Vagina (tissue), 2 donors: ENCODE data around the gene PAX6. TPM values are rescaled to one million over a fixed set of nuclear protein-coding genes. Genes with fewer than 3 reads are reported as not detected.

ENCODE experiments used
- DNase-seq, 2 donors: peaks; one replicate each; pipeline ENCODE4 v3.0.0-alpha.2; 2017; ENCODE audit errors: extremely low spot score in 2 of 2
- H3K27ac ChIP-seq: fragments of 200-600 bp; sonication (generic); one replicate; pipeline ENCODE4 v1.5.1; 2019
- H3K27me3 ChIP-seq: fragments of 200-600 bp; sonication (generic); one replicate; pipeline ENCODE4 v1.5.1; 2019
- H3K36me3 ChIP-seq, 2 donors: fragments of 200-600 bp; sonication (generic); one replicate each; pipeline ENCODE4 v1.5.1; 2017 to 2019
- H3K4me1 ChIP-seq: fragments of 200-600 bp; sonication (generic); one replicate; pipeline ENCODE4 v1.5.1; 2019
- H3K4me3 ChIP-seq, 2 donors: fragments of 200-600 bp; sonication (generic); 1 replicate in 1 of 2; 2 replicates in 1 of 2; pipeline ENCODE4 v1.5.1; 2016 to 2019
- H3K9me3 ChIP-seq: fragments of 200-600 bp; sonication (generic); one replicate; pipeline ENCODE4 v1.5.1; 2019
- POLR2A ChIP-seq, 2 donors: fragments of 450-650 bp; IDR thresholded peaks; one replicate each; pipeline ENCODE4 v1.6.1; 2017; ENCODE audit warnings: antibody characterized with exemption in 2 of 2, mild to moderate bottlenecking in 2 of 2, moderate library complexity in 2 of 2
- POLR2AphosphoS5 ChIP-seq, 2 donors: sonication (generic); formaldehyde crosslinking; IDR thresholded peaks; one replicate each; pipeline ENCODE4 v1.9.0; 2017; ENCODE audit warnings: antibody characterized with exemption in 2 of 2, mild to moderate bottlenecking in 2 of 2, low read depth in 1 of 2; ENCODE audit not compliant: insufficient read depth in 1 of 2
- intact Hi-C: fragments of 100-400 bp; cut with DNase I; formaldehyde crosslinking; loops from one replicate; pipeline ENCODE4 v1.15.1; 2023
- total RNA-seq: library from RNA; depleted of rRNA; stranded (reverse); fragments of >200 nt; gene quantifications from one replicate; pipeline ENCODE4 v1.2.3, GENCODE V29; 2016
- TF ChIP-seq, protein P1 (sequence below), 3 experiments: fragments of 450-650 bp in 2 of 3; fragments of 200-600 bp in 1 of 3; sonication (generic) in 1 of 3; IDR thresholded peaks; one replicate each; pipeline ENCODE4 v1.5.1; 2017 to 2019; ENCODE audit warnings: antibody characterized with exemption in 3 of 3, mild to moderate bottlenecking in 2 of 3, moderate library complexity in 2 of 3

The PAX6 gene
- total RNA-seq, 1 donor from 2014 or later, result not detected

DNA sequence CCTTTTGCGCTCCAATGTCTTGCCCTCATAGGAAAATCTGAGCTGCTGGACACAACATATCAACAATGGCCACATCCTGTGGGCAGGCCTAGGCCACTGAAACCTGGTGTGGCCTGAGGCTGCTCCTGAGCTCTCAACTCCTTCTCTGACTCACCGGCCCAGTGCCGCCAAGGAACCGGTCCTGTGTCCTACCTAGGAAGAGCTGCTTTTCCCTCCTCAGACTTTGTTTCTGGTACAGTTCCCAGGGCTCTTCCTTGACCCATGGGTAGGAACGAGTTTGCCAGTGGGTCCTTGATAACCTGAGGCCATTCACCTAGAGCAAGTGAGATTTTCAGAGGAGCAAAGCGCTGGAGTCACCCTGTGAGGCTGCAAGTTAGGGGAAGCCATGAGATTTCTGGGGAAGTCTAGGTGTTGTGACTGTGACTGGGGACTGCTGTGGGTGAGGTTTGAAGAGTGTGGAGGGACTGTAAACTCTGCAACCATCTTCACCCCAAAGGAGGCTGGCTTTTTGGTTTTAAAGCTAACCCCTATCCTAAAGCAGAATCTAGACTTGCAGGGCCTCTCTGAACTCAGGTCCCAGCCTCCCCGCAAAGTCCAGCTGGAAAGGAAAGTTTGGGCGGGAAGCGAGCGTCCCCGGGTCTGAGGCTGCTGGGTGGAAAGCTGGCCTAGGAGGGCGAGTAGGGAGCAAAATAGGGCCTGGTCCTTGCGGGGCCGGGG, 12.0 kb upstream of the PAX6 start:
- peaks cover 18% of the 10 kb centered on the region for H3K4me1 ChIP-seq
- no peak overlapping the region for H3K27ac ChIP-seq
- intact Hi-C loops, result no loop called here
- H3K27me3 ChIP-seq, result peaks cover 28% of the 10 kb centered on the region
- no peak overlapping the region for H3K4me3 ChIP-seq
- peak in 1 of 2 donors; percentile 80 for DNase-seq
- H3K36me3 ChIP-seq, result no peaks in the 10 kb centered on the region
- no peaks in the 10 kb centered on the region for H3K9me3 ChIP-seq
- TF ChIP-seq POLR2A (IDR thresholded peaks at IDR 0.05), result no peak
- TF ChIP-seq, protein P1, sequence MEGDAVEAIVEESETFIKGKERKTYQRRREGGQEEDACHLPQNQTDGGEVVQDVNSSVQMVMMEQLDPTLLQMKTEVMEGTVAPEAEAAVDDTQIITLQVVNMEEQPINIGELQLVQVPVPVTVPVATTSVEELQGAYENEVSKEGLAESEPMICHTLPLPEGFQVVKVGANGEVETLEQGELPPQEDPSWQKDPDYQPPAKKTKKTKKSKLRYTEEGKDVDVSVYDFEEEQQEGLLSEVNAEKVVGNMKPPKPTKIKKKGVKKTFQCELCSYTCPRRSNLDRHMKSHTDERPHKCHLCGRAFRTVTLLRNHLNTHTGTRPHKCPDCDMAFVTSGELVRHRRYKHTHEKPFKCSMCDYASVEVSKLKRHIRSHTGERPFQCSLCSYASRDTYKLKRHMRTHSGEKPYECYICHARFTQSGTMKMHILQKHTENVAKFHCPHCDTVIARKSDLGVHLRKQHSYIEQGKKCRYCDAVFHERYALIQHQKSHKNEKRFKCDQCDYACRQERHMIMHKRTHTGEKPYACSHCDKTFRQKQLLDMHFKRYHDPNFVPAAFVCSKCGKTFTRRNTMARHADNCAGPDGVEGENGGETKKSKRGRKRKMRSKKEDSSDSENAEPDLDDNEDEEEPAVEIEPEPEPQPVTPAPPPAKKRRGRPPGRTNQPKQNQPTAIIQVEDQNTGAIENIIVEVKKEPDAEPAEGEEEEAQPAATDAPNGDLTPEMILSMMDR (IDR thresholded peaks at IDR 0.05), result no peak
- TF ChIP-seq POLR2AphosphoS5 (IDR thresholded peaks at IDR 0.05; ENCODE audit: insufficient read depth in 1 of 2, low read depth in 1 of 2), result no peak

DNA sequence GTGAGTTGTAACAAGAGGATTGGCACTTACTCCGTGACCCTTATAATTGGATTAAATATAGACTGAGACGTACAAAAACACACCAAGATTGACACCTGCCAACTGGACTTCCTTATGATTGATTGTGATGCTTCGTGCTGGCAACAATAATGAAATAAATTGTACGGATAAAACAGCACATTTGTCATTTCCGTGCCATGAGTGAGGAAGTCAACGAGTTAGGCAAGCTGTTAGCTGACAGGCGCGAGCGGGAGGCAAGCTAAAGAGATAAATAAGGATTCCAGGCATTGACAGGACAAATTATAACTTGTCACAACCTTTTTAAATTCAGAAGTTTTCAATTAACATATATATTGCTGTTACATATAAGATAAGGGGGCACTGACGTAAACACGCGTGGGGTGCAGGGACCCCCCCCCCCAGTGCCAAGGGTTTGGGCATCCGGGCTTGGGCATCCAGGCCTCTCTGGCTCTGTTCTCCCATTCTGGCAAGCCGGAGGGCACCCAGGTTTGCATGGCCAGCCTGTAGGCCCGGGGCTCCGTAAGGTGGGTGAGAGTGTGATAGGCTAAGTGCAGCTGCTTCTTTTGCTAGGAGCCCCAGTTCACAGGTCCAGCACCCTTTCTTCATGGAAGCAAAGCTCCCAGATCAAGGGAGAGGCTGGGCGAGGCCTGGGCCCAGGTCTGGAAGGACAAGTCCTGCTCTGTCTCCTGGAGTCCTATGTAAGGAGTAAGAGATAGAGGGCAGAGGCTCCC, 11.2 kb upstream of the PAX6 start:
- no peak overlapping the region for H3K4me3 ChIP-seq
- TF ChIP-seq POLR2A (IDR thresholded peaks at IDR 0.05) (no peak), POLR2AphosphoS5 (IDR thresholded peaks at IDR 0.05; ENCODE audit: insufficient read depth in 1 of 2, low read depth in 1 of 2) (no peak)
- TF ChIP-seq, protein P1 (IDR thresholded peaks at IDR 0.05), result no peak
- H3K36me3 ChIP-seq, result no peaks in the 10 kb centered on the region
- no peaks in the 10 kb centered on the region for H3K9me3 ChIP-seq
- H3K27ac ChIP-seq, result no peak overlapping the region
- H3K4me1 ChIP-seq, result peaks cover 25% of the 10 kb centered on the region
- DNase-seq, result peak in 1 of 2 donors; percentile 79
- peaks cover 34% of the 10 kb centered on the region for H3K27me3 ChIP-seq
- intact Hi-C loops, result no loop called here

DNA sequence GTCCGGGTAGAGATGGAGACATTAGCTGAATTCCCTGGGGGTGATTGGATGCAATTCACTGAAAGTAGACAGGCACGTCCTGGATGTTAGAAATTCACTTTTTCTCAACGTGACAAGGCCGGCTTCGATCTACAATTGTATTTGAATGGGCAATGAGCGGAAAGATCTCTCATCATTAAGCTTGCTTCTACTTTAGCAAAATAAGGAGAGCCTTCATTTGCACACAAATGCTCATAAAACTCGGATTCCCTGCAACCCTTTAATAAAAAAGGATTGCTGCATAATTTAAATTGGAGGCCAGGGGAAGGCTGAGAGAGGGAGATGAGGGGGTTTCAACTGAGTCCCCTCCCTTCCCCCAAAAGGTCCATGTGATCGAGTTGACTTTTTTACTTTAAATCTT, 10.6 kb upstream of the PAX6 start:
- DNase-seq, result no peak
- Histone ChIP-seq H3K4me3 (no peak overlapping the region), H3K36me3 (no peaks in the 10 kb centered on the region), H3K9me3 (no peaks in the 10 kb centered on the region), H3K27me3 (peaks cover 34% of the 10 kb centered on the region), H3K4me1 (peaks cover 31% of the 10 kb centered on the region), H3K27ac (no peak overlapping the region)
- intact Hi-C loops, result no loop called here
- TF ChIP-seq, protein P1 (IDR thresholded peaks at IDR 0.05), result no peak
- TF ChIP-seq POLR2AphosphoS5 (IDR thresholded peaks at IDR 0.05; ENCODE audit: insufficient read depth in 1 of 2, low read depth in 1 of 2) (no peak), POLR2A (IDR thresholded peaks at IDR 0.05) (no peak)

DNA sequence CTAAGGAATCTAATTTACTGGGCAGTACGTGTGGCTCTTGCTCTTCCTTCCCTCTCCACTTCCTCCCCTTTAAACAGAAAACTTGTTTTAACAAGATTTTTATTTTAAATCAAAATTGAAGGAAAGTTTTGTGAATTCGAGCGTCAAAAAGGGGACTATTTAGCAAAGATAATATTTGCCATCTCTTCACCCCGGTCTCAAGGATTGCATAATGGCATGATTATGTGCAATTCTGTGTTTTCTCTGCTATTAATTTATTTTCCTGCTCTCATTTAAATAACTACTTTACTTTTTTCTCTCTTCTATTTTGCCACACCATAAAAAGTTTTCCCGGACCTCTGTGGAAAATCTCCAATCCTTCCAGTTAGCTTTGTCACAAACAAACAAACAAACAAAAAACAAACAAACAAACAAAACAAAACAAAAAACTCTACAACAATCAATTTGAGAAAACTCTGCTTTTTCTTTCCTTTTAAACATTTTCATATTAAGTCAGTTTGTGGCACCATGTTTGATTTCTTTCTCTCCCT, 10.2 kb upstream of the PAX6 start:
- H3K36me3 ChIP-seq, result no peaks in the 10 kb centered on the region
- TF ChIP-seq POLR2A (IDR thresholded peaks at IDR 0.05) (no peak), POLR2AphosphoS5 (IDR thresholded peaks at IDR 0.05; ENCODE audit: insufficient read depth in 1 of 2, low read depth in 1 of 2) (no peak)
- TF ChIP-seq, protein P1 (IDR thresholded peaks at IDR 0.05), result no peak
- H3K27me3 ChIP-seq, result peaks cover 38% of the 10 kb centered on the region
- DNase-seq, result no peak
- peaks cover 36% of the 10 kb centered on the region for H3K4me1 ChIP-seq
- no peak overlapping the region for H3K27ac ChIP-seq
- H3K4me3 ChIP-seq, result no peak overlapping the region
- intact Hi-C loops, result no loop called here
- no peaks in the 10 kb centered on the region for H3K9me3 ChIP-seq
